Ascending aorta (tissue), 2 donors: Measurements from ENCODE around the gene LIPT2. TPM values are rescaled to one million over a fixed set of nuclear protein-coding genes. Genes with fewer than 3 reads are reported as not detected.

Experiments used
- DNase-seq, 2 donors: peaks; one replicate each; pipeline ENCODE4 v3.0.0-alpha.2; 2019; ENCODE audit warnings: low spot score in 2 of 2
- H3K27ac ChIP-seq, 2 donors: fragments of 200-600 bp; sonication (generic); one replicate each; pipeline ENCODE4 v1.5.1; 2016 to 2017; ENCODE audit warnings: mild to moderate bottlenecking in 1 of 2
- H3K27me3 ChIP-seq: fragments of 200-600 bp; sonication (generic); one replicate; pipeline ENCODE4 v1.5.1; 2017
- H3K36me3 ChIP-seq, 2 donors: fragments of 200-600 bp; sonication (generic); one replicate each; pipeline ENCODE4 v1.5.1; 2016
- H3K4me1 ChIP-seq, 2 donors: fragments of 200-600 bp; sonication (generic); one replicate each; pipeline ENCODE4 v1.5.1; 2016 to 2017; ENCODE audit warnings: mild to moderate bottlenecking in 1 of 2
- H3K4me3 ChIP-seq, 2 donors: fragments of 200-600 bp; sonication (generic); one replicate each; pipeline ENCODE4 v1.5.1; 2016 to 2017; ENCODE audit warnings: mild to moderate bottlenecking in 1 of 2
- H3K9me3 ChIP-seq, 2 donors: fragments of 200-600 bp; sonication (generic); one replicate each; pipeline ENCODE4 v1.5.1; 2016
- intact Hi-C: fragments of 100-400 bp; cut with DNase I; formaldehyde crosslinking; loops from one replicate; pipeline ENCODE4 v1.15.1; 2023
- total RNA-seq: library from RNA; depleted of rRNA; stranded (reverse); fragments of >200 nt; gene quantifications from one replicate; pipeline ENCODE4 v1.1.0, GENCODE V29; 2016
- TF ChIP-seq, protein P1 (sequence below), 3 experiments: fragments of 200-600 bp in 2 of 3; fragments of 450-650 bp in 1 of 3; sonication (generic) in 2 of 3; IDR thresholded peaks; one replicate each; pipeline ENCODE4 v1.5.1; 2016 to 2019; ENCODE audit warnings: antibody characterized with exemption in 3 of 3, mild to moderate bottlenecking in 1 of 3, moderate library complexity in 1 of 3

LIPT2 gene
- total RNA-seq, 1 donor from 2014 or later = not detected

DNA sequence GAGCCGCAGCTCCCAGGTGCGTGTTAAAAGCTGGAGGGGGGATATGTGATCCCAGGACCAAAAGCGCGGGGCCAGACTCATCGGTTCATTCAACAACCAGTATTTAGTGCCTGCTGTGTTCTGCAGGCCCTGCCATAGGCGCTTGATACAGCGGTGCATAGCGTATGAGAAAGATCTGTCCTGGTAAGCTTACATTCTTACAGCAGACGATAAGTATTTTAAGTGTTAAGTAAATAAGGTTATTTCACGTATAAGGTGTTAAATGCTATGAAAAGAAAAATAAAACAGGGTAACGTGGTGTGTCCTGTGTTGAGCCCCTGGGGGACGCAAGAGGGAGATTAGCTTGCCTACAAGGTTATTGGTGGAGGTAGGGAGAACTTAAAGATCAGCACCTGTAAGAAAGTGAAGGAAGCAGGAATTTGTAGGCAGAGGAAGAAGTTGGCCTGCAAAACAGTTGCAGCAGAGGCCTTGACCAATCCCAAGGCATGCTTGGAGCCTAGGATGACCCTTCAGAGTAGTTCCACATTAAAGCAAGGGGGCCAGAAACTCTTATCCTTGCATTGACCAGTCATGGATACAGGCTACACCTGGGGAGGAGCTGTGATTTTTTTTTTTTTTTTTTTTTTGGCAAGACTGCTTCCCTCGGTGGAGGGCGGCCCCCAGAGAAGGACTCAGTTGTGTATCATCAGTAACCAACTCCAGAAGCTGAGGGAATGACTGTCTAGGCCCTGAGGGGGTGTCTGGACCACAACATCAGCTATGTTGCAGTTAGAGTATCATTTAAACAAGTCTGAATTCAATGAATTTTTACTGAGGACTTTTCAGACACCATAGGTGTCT is 487 bp upstream of the LIPT2 start:
- Histone ChIP-seq H3K9me3 (no peaks in the 10 kb centered on the region), H3K36me3 (no peaks in the 10 kb centered on the region), H3K4me1 (peaks cover 0 to 6% of the 10 kb centered on the region in 2 donors), H3K4me3 (peak overlapping the region; percentile 64 to 95), H3K27ac (peak overlapping the region; percentile 90 to 99), H3K27me3 (no peaks in the 10 kb centered on the region)
- DNase-seq = no peak
- TF ChIP-seq, protein P1, sequence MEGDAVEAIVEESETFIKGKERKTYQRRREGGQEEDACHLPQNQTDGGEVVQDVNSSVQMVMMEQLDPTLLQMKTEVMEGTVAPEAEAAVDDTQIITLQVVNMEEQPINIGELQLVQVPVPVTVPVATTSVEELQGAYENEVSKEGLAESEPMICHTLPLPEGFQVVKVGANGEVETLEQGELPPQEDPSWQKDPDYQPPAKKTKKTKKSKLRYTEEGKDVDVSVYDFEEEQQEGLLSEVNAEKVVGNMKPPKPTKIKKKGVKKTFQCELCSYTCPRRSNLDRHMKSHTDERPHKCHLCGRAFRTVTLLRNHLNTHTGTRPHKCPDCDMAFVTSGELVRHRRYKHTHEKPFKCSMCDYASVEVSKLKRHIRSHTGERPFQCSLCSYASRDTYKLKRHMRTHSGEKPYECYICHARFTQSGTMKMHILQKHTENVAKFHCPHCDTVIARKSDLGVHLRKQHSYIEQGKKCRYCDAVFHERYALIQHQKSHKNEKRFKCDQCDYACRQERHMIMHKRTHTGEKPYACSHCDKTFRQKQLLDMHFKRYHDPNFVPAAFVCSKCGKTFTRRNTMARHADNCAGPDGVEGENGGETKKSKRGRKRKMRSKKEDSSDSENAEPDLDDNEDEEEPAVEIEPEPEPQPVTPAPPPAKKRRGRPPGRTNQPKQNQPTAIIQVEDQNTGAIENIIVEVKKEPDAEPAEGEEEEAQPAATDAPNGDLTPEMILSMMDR (IDR thresholded peaks at IDR 0.05) = no peak
- intact Hi-C loops = loop anchor here (1.0 to 10.0 kb wide), 6 partner anchors 75 to 732 kb away; partner anchors contain the start of genes C2CD3, PGM2L1, POLD3 and PPME1

DNA sequence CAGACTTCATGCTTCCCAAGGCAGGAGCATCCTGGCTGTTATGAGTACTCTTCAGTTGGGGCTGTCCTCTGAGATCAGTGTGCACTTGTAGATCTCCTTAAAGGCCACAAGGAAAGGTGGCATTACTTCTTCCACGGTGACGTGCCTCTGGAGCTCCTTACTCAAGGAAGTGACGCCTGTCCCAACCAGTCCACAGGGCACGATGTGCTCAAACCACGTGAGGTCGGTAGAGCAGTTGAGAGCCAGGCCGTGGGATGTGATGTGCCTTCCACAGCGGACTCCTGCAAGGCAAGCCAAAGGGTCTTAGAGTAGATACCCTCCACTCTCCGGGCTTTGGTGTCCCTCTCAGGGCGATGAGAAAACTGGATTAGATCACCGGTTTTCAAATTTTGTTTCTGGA is 1.4 kb downstream of the LIPT2 start:
- H3K4me3 ChIP-seq = no peak overlapping the region
- no peaks in the 10 kb centered on the region for H3K9me3 ChIP-seq
- no peaks in the 10 kb centered on the region for H3K27me3 ChIP-seq
- DNase-seq = no peak
- H3K36me3 ChIP-seq = no peaks in the 10 kb centered on the region
- intact Hi-C loops = loop anchor here (2.0 to 10.0 kb wide), 4 partner anchors 73 to 730 kb away; partner anchors contain the start of genes POLD3, RAB6A and RNF169
- peak overlapping the region; percentile 90 to 99 for H3K27ac ChIP-seq
- peaks cover 0 to 6% of the 10 kb centered on the region in 2 donors for H3K4me1 ChIP-seq
- TF ChIP-seq, protein P1 (IDR thresholded peaks at IDR 0.05) = no peak

DNA sequence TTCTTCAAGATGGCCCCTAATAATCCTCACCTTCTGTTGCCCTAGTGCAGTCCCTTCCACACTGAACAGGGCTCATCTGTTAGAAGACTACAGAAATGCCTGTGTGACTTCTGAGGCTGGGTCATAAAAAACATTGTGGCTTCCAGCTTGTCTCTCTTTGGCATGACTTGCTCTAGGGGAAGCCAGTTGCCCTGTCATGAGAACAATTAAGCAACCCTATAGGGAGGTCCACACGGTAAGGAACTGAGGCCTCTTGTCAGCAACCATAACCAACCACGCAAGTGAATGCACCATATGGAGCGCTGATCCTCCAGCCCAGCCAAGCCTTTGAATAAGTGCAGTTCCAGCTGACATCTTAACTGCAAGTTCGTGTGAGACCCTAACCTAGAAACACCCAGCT is 2.6 kb downstream of the LIPT2 start:
- Histone ChIP-seq H3K4me3 (no peak overlapping the region), H3K4me1 (peaks cover 0 to 6% of the 10 kb centered on the region in 2 donors), H3K36me3 (no peaks in the 10 kb centered on the region), H3K27ac (no peak overlapping the region), H3K9me3 (no peaks in the 10 kb centered on the region), H3K27me3 (no peaks in the 10 kb centered on the region)
- intact Hi-C loops = loop anchor here (5.0 to 10.0 kb wide), 3 partner anchors 104 to 729 kb away; partner anchors contain the start of genes POLD3, RAB6A and RNF169
- TF ChIP-seq, protein P1 (IDR thresholded peaks at IDR 0.05) = no peak
- DNase-seq = no peak

DNA sequence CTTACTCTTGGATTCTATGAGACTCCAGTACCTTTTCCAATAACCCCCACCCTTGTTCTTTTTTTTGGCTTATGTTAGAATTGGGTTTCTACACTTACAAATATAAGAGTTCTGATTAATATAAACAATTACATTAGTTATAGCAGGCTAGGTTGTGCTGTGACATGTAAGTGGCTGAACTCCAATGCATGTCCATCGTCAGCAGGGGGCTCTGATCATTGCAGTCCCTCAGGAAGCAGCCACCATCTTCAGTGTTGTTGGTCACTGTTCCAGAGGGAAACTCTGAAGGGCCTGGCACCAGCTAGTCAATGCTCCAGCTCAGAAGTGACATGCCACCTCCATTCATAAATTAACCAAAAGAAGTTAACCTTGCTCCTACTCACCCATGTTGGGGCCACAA is 5.6 kb downstream of the LIPT2 start:
- intact Hi-C loops = no loop called here
- DNase-seq = no peak

DNA sequence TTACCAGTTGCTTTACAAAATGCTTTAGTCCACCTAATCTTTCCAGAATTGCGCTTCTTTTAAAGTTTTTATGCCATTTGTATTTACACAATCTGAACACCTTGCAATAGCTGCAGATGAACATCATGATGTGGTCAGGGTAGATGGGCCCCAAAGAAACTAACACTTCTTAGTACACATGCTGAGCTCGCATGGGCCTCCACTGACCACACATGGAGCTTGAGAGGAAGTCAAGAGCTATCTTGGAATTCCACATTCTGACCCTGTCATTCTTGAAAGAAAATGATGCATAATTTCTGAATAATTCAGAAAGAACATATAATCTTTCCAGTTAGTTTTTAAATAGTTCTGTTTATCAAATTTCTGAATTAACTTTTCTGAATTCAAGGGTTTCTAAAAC is 7.7 kb downstream of the LIPT2 start:
- no peaks in the 10 kb centered on the region for H3K9me3 ChIP-seq
- H3K4me1 ChIP-seq = no peaks in the 10 kb centered on the region
- H3K4me3 ChIP-seq = no peak overlapping the region
- H3K27ac ChIP-seq = no peak overlapping the region
- intact Hi-C loops = no loop called here
- TF ChIP-seq, protein P1 (IDR thresholded peaks at IDR 0.05) = no peak
- no peak for DNase-seq
- H3K27me3 ChIP-seq = no peaks in the 10 kb centered on the region
- no peaks in the 10 kb centered on the region for H3K36me3 ChIP-seq

More for the DNA sequence above, 5.6 kb downstream of the LIPT2 start:
- Histone ChIP-seq H3K27me3 (no peaks in the 10 kb centered on the region), H3K4me3 (no peak overlapping the region), H3K4me1 (peaks cover 0 to 3% of the 10 kb centered on the region in 2 donors), H3K27ac (no peak overlapping the region), H3K36me3 (no peaks in the 10 kb centered on the region), H3K9me3 (no peaks in the 10 kb centered on the region)
- TF ChIP-seq, protein P1 (IDR thresholded peaks at IDR 0.05) = no peak
